Gastroesophageal sphincter (tissue), 4 donors: ENCODE data around the gene AUTS2. TPM values are rescaled to one million over a fixed set of nuclear protein-coding genes. Genes with fewer than 3 reads are reported as not detected.

Experiments used
- ATAC-seq: fragments of 150-250 bp; one replicate; pipeline ENCODE4 v1.9.1; 2016; ENCODE audit warnings: mild to moderate bottlenecking, moderate library complexity
- H3K27ac ChIP-seq, 4 donors: fragments of 200-600 bp; sonication (generic) in 3 of 4; 1 replicate in 3 of 4; 2 replicates in 1 of 4; pipeline ENCODE4 v1.5.1; 2016 to 2019
- H3K27me3 ChIP-seq: fragments of 200-600 bp; sonication (generic); one replicate; pipeline ENCODE4 v1.5.1; 2019
- H3K36me3 ChIP-seq, 2 donors: fragments of 200-600 bp; sonication (generic); one replicate each; pipeline ENCODE4 v1.5.1; 2019; ENCODE audit warnings: control low read depth in 1 of 2
- H3K4me1 ChIP-seq, 3 donors: fragments of 200-600 bp; sonication (generic); 1 replicate in 2 of 3; 2 replicates in 1 of 3; pipeline ENCODE4 v1.5.1; 2016 to 2019; ENCODE audit warnings: control low read depth in 2 of 3
- H3K4me3 ChIP-seq, 2 donors: fragments of 200-600 bp; sonication (generic); one replicate each; pipeline ENCODE4 v1.5.1; 2019; ENCODE audit warnings: mild to moderate bottlenecking in 1 of 2, moderate library complexity in 1 of 2
- H3K9me3 ChIP-seq, 3 donors: fragments of 200-600 bp; sonication (generic); one replicate each; pipeline ENCODE4 v1.5.1; 2017 to 2019; ENCODE audit warnings: control low read depth in 2 of 3
- EP300 ChIP-seq: sonication (generic); formaldehyde crosslinking; IDR thresholded peaks from one replicate; pipeline ENCODE4 v1.6.1; 2017; ENCODE audit warnings: antibody characterized with exemption, mild to moderate bottlenecking
- POLR2A ChIP-seq, 2 donors: fragments of 450-650 bp; IDR thresholded peaks; one replicate each; pipeline ENCODE4 v1.6.1; 2017; ENCODE audit warnings: antibody characterized with exemption in 2 of 2, mild to moderate bottlenecking in 2 of 2, moderate library complexity in 1 of 2
- POLR2AphosphoS5 ChIP-seq: sonication (generic); formaldehyde crosslinking; IDR thresholded peaks from one replicate; pipeline ENCODE4 v1.6.1; 2017; ENCODE audit warnings: antibody characterized with exemption
- WGBS, 2 donors: methylation state at CpG; one replicate each; pipeline ENCODE4 v1.1.5; 2018; ENCODE audit warnings: low coverage in 1 of 2; 5-methylcytosine and 5-hydroxymethylcytosine counted together
- total RNA-seq, 4 donors: library from RNA; depleted of rRNA; stranded (reverse); fragments of >200 nt; gene quantifications; one replicate each; pipeline ENCODE4 v1.1.0, GENCODE V29; 2016
- TF ChIP-seq, protein P1 (sequence below), 4 experiments: fragments of 200-600 bp in 2 of 4; fragments of 450-650 bp in 2 of 4; sonication (generic) in 1 of 4; IDR thresholded peaks; one replicate each; pipeline ENCODE4 v1.5.1; 2017 to 2019; ENCODE audit warnings: antibody characterized with exemption in 4 of 4, mild to moderate bottlenecking in 2 of 4, moderate library complexity in 2 of 4

Gene AUTS2
- total RNA-seq, 4 donors from 2014 or later, result 12.2 to 48.7 (median 44.1) TPM

- H3K27me3 ChIP-seq, result no peaks in the 10 kb centered on the region
- 81 to 92% methylated on average over 4 of the region's 4 CpGs for WGBS, 2 donors
- no peak for ATAC-seq
- H3K27ac ChIP-seq, result no peak overlapping the region
- H3K9me3 ChIP-seq, result no peaks in the 10 kb centered on the region
- TF ChIP-seq EP300 (no peak), POLR2A (IDR thresholded peaks at IDR 0.05) (no peak), POLR2AphosphoS5 (no peak)
- TF ChIP-seq, protein P1, sequence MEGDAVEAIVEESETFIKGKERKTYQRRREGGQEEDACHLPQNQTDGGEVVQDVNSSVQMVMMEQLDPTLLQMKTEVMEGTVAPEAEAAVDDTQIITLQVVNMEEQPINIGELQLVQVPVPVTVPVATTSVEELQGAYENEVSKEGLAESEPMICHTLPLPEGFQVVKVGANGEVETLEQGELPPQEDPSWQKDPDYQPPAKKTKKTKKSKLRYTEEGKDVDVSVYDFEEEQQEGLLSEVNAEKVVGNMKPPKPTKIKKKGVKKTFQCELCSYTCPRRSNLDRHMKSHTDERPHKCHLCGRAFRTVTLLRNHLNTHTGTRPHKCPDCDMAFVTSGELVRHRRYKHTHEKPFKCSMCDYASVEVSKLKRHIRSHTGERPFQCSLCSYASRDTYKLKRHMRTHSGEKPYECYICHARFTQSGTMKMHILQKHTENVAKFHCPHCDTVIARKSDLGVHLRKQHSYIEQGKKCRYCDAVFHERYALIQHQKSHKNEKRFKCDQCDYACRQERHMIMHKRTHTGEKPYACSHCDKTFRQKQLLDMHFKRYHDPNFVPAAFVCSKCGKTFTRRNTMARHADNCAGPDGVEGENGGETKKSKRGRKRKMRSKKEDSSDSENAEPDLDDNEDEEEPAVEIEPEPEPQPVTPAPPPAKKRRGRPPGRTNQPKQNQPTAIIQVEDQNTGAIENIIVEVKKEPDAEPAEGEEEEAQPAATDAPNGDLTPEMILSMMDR (IDR thresholded peaks at IDR 0.05), result no peak
- H3K36me3 ChIP-seq, result no peaks in the 10 kb centered on the region
- H3K4me3 ChIP-seq, result no peak overlapping the region
- peaks cover 0 to 14% (median 3%) of the 10 kb centered on the region in 3 donors for H3K4me1 ChIP-seq
These were observed 971.1 kb downstream of the AUTS2 start for GRCh38 chr7:70569335-70569819.

- no peak for ATAC-seq
- no peaks in the 10 kb centered on the region for H3K9me3 ChIP-seq
- H3K4me3 ChIP-seq, result no peak overlapping the region
- 89% methylated on average over 4 of the region's 4 CpGs for WGBS, 2 donors
- H3K4me1 ChIP-seq, result peaks cover 0 to 14% (median 3%) of the 10 kb centered on the region in 3 donors
- no peak overlapping the region for H3K27ac ChIP-seq
- H3K36me3 ChIP-seq, result no peaks in the 10 kb centered on the region
- H3K27me3 ChIP-seq, result no peaks in the 10 kb centered on the region
- TF ChIP-seq POLR2A (IDR thresholded peaks at IDR 0.05) (no peak), EP300 (no peak), POLR2AphosphoS5 (no peak)
- TF ChIP-seq, protein P1 (IDR thresholded peaks at IDR 0.05), result no peak
These were observed 971.8 kb downstream of the AUTS2 start for GRCh38 chr7:70570029-70570428.

DNA sequence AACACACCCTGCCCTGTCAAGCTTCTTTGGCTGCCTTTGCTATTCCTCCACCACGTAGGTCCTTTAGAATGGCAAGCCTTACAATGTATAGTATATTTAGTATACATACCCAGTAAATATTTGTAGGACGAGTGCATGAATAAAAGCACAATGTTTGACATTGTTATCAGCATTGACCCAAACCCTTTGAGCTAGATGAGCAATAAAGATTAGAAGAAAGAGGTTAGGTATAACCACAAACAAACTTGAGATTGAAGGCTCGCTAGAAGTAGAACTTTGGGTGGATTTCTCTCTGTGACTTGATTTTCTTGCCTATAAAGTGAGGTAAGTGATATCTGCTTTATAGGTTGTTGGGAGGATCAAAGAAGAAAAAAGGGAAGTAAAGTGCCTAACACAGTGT is 972.7 kb downstream of the AUTS2 start:
- ATAC-seq, result no peak
- H3K4me1 ChIP-seq, result peaks cover 0 to 14% (median 3%) of the 10 kb centered on the region in 3 donors
- H3K27ac ChIP-seq, result no peak overlapping the region
- 55 to 91% methylated on average over 3 of the region's 3 CpGs for WGBS, 2 donors
- no peaks in the 10 kb centered on the region for H3K27me3 ChIP-seq
- H3K36me3 ChIP-seq, result no peaks in the 10 kb centered on the region
- H3K4me3 ChIP-seq, result no peak overlapping the region
- no peaks in the 10 kb centered on the region for H3K9me3 ChIP-seq
- TF ChIP-seq, protein P1 (IDR thresholded peaks at IDR 0.05), result no peak
- TF ChIP-seq EP300, result no peak
- TF ChIP-seq POLR2A (IDR thresholded peaks at IDR 0.05), result no peak
- TF ChIP-seq POLR2AphosphoS5, result no peak

GRCh38 chr7:70571403-70571934 is 973.2 kb downstream of the AUTS2 start:
- peaks cover 0 to 14% (median 3%) of the 10 kb centered on the region in 3 donors for H3K4me1 ChIP-seq
- TF ChIP-seq POLR2AphosphoS5 (no peak), POLR2A (IDR thresholded peaks at IDR 0.05) (no peak), EP300 (no peak)
- TF ChIP-seq, protein P1 (IDR thresholded peaks at IDR 0.05), result no peak
- no peak overlapping the region for H3K4me3 ChIP-seq
- no peaks in the 10 kb centered on the region for H3K9me3 ChIP-seq
- no peak for ATAC-seq
- no peak overlapping the region for H3K27ac ChIP-seq
- no peaks in the 10 kb centered on the region for H3K27me3 ChIP-seq
- whole genome bisulfite sequencing, 2 donors, result no CpG with 5 or more reads among the region's 5 CpGs
- no peaks in the 10 kb centered on the region for H3K36me3 ChIP-seq

DNA sequence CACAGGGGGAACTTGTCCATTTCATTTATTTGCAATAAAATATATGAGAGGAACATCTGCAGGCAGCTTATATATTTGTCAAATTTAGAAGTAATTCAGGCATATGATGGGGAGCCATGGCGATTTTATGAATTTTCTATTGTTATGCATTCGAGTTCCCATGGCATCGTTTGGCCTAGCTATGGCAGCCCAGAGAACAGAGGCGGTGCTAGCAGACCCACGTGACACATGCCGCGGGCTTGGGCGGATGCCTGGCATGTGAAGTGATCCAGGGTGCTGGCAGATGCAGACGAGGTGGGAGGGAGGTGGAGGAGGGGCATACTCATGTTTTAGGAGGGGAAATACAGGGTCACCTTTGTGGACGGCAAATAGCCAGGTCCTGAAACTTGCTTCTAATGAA is 973.7 kb downstream of the AUTS2 start:
- H3K36me3 ChIP-seq, result no peaks in the 10 kb centered on the region
- peaks cover 0 to 14% (median 3%) of the 10 kb centered on the region in 3 donors for H3K4me1 ChIP-seq
- no peaks in the 10 kb centered on the region for H3K27me3 ChIP-seq
- ATAC-seq, result no peak
- H3K27ac ChIP-seq, result no peak overlapping the region
- H3K4me3 ChIP-seq, result no peak overlapping the region
- WGBS, 2 donors, result 73% methylated on average over 6 of the region's 10 CpGs; no CpG with 5 or more reads in 1 of the 2 donors
- TF ChIP-seq POLR2A (IDR thresholded peaks at IDR 0.05), result no peak
- TF ChIP-seq, protein P1 (IDR thresholded peaks at IDR 0.05), result no peak
- no peak for TF ChIP-seq EP300
- TF ChIP-seq POLR2AphosphoS5, result no peak
- no peaks in the 10 kb centered on the region for H3K9me3 ChIP-seq
